ENCODE data around the gene ROS1. TPM values are rescaled to one million over a fixed set of nuclear protein-coding genes. Genes with fewer than 3 reads are reported as not detected.
"Not testable (repeated sequence)": the region's sequence is repeated elsewhere in the genome, so short reads cannot be mapped to it uniquely, and the experiment has no call there.

The ROS1 gene
- total RNA-seq, 6 experiments from 2014 or later = 0.05 to 0.14 (median 0.07) TPM

- peaks cover 2% of the 10 kb centered on the region; the same call in 1 of the 2 replicates for H3K27me3 Mint-ChIP-seq (ENCODE audit: insufficient read depth)
- no peak for TF ChIP-seq CTCF (IDR thresholded peaks at IDR 0.05)
- no peaks in the 10 kb centered on the region for H3K36me3 Mint-ChIP-seq (ENCODE audit: low read depth)
- no peaks in the 10 kb centered on the region for H3K9me3 Mint-ChIP-seq
- H3K4me3 Mint-ChIP-seq = no peak overlapping the region
- no peak overlapping the region for H3K27ac Mint-ChIP-seq
- no peak for DNase-seq
- H3K4me1 Mint-ChIP-seq (ENCODE audit: low read depth) = no peaks in the 10 kb centered on the region; the same call in 1 of the 2 replicates
Observed at GRCh38 chr6:117375446-117375845, 50.3 kb downstream of the ROS1 start.

GRCh38 chr6:117373211-117373813, 52.4 kb downstream of the ROS1 start:
- Mint-ChIP-seq H3K4me1 (ENCODE audit: low read depth) (no peaks in the 10 kb centered on the region; the same call in 1 of the 2 replicates), H3K27me3 (ENCODE audit: insufficient read depth) (peaks cover 2% of the 10 kb centered on the region; the same call in 1 of the 2 replicates), H3K27ac (no peak overlapping the region), H3K36me3 (ENCODE audit: low read depth) (no peaks in the 10 kb centered on the region), H3K4me3 (no peak overlapping the region), H3K9me3 (no peaks in the 10 kb centered on the region)
- DNase-seq = no peak
- TF ChIP-seq CTCF (IDR thresholded peaks at IDR 0.05) = no peak

- H3K4me3 Mint-ChIP-seq = peak overlapping the region; percentile 10; the same call in 1 of the 2 replicates
- H3K4me1 Mint-ChIP-seq (ENCODE audit: low read depth); DNase-seq; H3K27ac Mint-ChIP-seq; H3K27me3 Mint-ChIP-seq (ENCODE audit: insufficient read depth); H3K9me3 Mint-ChIP-seq; H3K36me3 Mint-ChIP-seq (ENCODE audit: low read depth): not testable (repeated sequence)
Observed at GRCh38 chr6:117372289-117372688, 53.5 kb downstream of the ROS1 start.

GRCh38 chr6:117371492-117371891, 54.2 kb downstream of the ROS1 start:
- peaks cover 2% of the 10 kb centered on the region; the same call in 1 of the 2 replicates for H3K27me3 Mint-ChIP-seq (ENCODE audit: insufficient read depth)
- no peaks in the 10 kb centered on the region for H3K36me3 Mint-ChIP-seq (ENCODE audit: low read depth)
- no peaks in the 10 kb centered on the region for H3K9me3 Mint-ChIP-seq
- no peak overlapping the region for H3K4me3 Mint-ChIP-seq
- H3K4me1 Mint-ChIP-seq (ENCODE audit: low read depth) = no peaks in the 10 kb centered on the region; the same call in 1 of the 2 replicates
- no peak overlapping the region for H3K27ac Mint-ChIP-seq
- DNase-seq = no peak
- TF ChIP-seq CTCF (IDR thresholded peaks at IDR 0.05) = no peak

GRCh38 chr6:117359581-117359980, 66.2 kb downstream of the ROS1 start:
- Mint-ChIP-seq H3K4me1 (ENCODE audit: low read depth) (no peaks in the 10 kb centered on the region), H3K4me3 (no peak overlapping the region), H3K36me3 (ENCODE audit: low read depth) (no peaks in the 10 kb centered on the region), H3K9me3 (no peaks in the 10 kb centered on the region), H3K27ac (no peak overlapping the region), H3K27me3 (ENCODE audit: insufficient read depth) (peaks cover 13% of the 10 kb centered on the region)
- no peak for DNase-seq
- TF ChIP-seq CTCF (IDR thresholded peaks at IDR 0.05) = no peak

- H3K4me3 Mint-ChIP-seq = no peak overlapping the region
- peaks cover 8% of the 10 kb centered on the region for H3K27me3 Mint-ChIP-seq (ENCODE audit: insufficient read depth)
- TF ChIP-seq CTCF (IDR thresholded peaks at IDR 0.05) = no peak
- H3K4me1 Mint-ChIP-seq (ENCODE audit: low read depth) = peaks cover 5% of the 10 kb centered on the region; the same call in 1 of the 2 replicates
- H3K9me3 Mint-ChIP-seq = no peaks in the 10 kb centered on the region
- no peak overlapping the region for H3K27ac Mint-ChIP-seq
- DNase-seq = no peak
- H3K36me3 Mint-ChIP-seq (ENCODE audit: low read depth) = no peaks in the 10 kb centered on the region
Observed at GRCh38 chr6:117354671-117355070, 71.1 kb downstream of the ROS1 start.

All from HFFc6 (cell line).